ENCODE measurements around the gene CEACAM18.
A peak's percentile ranks its signal among the peaks of the same experiment; 100 is the strongest.
"Not testable (repeated sequence)": the region's sequence is repeated elsewhere in the genome, so short reads cannot be mapped to it uniquely, and the experiment has no call there.

Gene CEACAM18

GRCh38 chr19:51478381-51479234 lies at the start of gene CEACAM18:
CEACAM18 (plus strand) TSS chr19:51478539.
- no peak for DNase-seq

GRCh38 chr19:51430221-51430620 lies 48.1 kb upstream of the CEACAM18 start:
- no peak for DNase-seq

- DNase-seq: peak; percentile 44
Measured at GRCh38 chr19:51431124-51431523, 47.2 kb upstream of the CEACAM18 start.

- DNase-seq: no peak
Measured at GRCh38 chr19:51433043-51433442, 45.3 kb upstream of the CEACAM18 start.

GRCh38 chr19:51434456-51434855 lies 43.9 kb upstream of the CEACAM18 start:
- DNase-seq: no peak

- DNase-seq: peak; percentile 67
Measured at GRCh38 chr19:51439021-51439465, 39.3 kb upstream of the CEACAM18 start.

- no peak for DNase-seq
Measured at GRCh38 chr19:51440052-51440451, 38.3 kb upstream of the CEACAM18 start.

- peak; percentile 59 for DNase-seq
Measured at GRCh38 chr19:51440846-51441409, 37.4 kb upstream of the CEACAM18 start.

GRCh38 chr19:51441410-51442390 lies 36.6 kb upstream of the CEACAM18 start:
- DNase-seq: peak; percentile 64

- DNase-seq: not testable (repeated sequence)
Measured at GRCh38 chr19:51447510-51447909, 30.8 kb upstream of the CEACAM18 start.

GRCh38 chr19:51448011-51448410 lies 30.3 kb upstream of the CEACAM18 start:
- DNase-seq: no peak

- peak; percentile 82 for DNase-seq
Measured at GRCh38 chr19:51448411-51449016, 29.8 kb upstream of the CEACAM18 start.

- DNase-seq: no peak
Measured at GRCh38 chr19:51450730-51451307, 27.5 kb upstream of the CEACAM18 start.

- DNase-seq: no peak
Measured at GRCh38 chr19:51456541-51457290, 21.6 kb upstream of the CEACAM18 start.

- DNase-seq: no peak
Measured at GRCh38 chr19:51457351-51458013, 20.9 kb upstream of the CEACAM18 start.

- no peak for DNase-seq
Measured at GRCh38 chr19:51458051-51458645, 20.2 kb upstream of the CEACAM18 start, which contains the start of gene SIGLEC8. SIGLEC8 (minus strand) TSS chr19:51458454; CDS start chr19:51458387, 67 bp downstream.

- DNase-seq: peak; percentile 84
Measured at GRCh38 chr19:51458899-51459505, 19.3 kb upstream of the CEACAM18 start.

- DNase-seq: peak; percentile 90
Measured at GRCh38 chr19:51460164-51460992, 18.0 kb upstream of the CEACAM18 start.

- DNase-seq: peak; percentile 87
Measured at GRCh38 chr19:51461723-51462161, 16.6 kb upstream of the CEACAM18 start.

Measured in hematopoietic multipotent progenitor cell treated with erythropoietin and hydrocortisone succinate and interleukin-3 and kit ligand, for 4 days (in vitro differentiated cells).